Measurements from ENCODE around the gene TSPAN3.
A peak's percentile ranks its signal among the peaks of the same experiment; 100 is the strongest.

The TSPAN3 gene

GRCh38 chr15:77037388-77038209 is 33.3 kb downstream of the TSPAN3 start:
- FAIRE-seq (no peak), DNase-seq (ENCODE audit: insufficient read length) (peak; percentile 17)
- no peak for TF ChIP-seq POLR2A (IDR thresholded peaks at IDR 0.05; ENCODE audit: low read depth, low read length)
- no peak for TF ChIP-seq POLR2AphosphoS5 (IDR thresholded peaks at IDR 0.05; ENCODE audit: low read depth, low read length)
- TF ChIP-seq TAF1 (IDR thresholded peaks at IDR 0.05; ENCODE audit: borderline replicate concordance, low read depth, low read length), result no peak

DNA sequence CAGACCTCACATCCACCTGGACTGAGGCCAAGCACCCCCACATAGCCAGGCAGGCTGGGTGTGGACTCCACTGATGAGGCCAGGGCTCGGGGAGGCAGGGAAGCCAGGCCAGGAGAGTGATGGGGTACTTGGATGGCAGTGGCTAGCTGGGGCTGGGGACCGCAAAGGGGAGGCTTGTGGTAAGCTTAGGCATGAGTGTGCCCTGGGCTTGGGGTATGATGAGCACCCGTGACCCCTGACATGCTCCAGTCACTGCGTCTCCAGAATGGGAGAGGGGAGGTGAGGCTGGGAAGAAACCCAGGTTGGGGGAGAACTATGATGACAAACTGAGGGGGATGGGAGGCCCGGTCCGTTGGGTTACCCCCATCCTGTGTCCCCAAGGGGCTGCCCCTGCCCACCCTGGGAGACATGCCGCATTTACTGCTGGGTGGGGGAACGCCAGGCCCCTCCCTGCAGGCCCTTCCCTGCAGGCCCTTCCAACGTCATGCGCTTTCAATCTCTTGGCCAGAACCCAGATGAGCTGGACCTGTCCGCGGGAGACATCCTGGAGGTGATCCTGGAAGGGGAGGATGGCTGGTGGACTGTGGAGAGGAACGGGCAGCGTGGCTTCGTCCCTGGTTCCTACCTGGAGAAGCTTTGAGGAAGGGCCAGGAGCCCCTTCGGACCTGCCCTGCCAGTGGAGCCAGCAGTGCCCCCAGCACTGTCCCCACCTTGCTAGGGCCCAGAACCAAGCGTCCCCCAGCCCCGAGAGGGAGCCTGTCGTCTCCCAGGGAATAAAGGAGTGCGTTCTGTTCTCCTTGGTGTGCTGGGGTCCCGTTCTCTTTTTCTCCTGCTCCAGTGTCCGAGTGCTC is 34.1 kb downstream of the TSPAN3 start:
- peak; percentile 13 for DNase-seq (ENCODE audit: insufficient read length)
- no peak for TF ChIP-seq TAF1 (IDR thresholded peaks at IDR 0.05; ENCODE audit: borderline replicate concordance, low read depth, low read length)
- no peak for TF ChIP-seq POLR2A (IDR thresholded peaks at IDR 0.05; ENCODE audit: low read depth, low read length)
- 0 out of 2 replicates have a peak, but pooled peaks have one; percentile 4 for TF ChIP-seq POLR2AphosphoS5 (IDR thresholded peaks at IDR 0.05; ENCODE audit: low read depth, low read length)
- FAIRE-seq, result no peak

- FAIRE-seq, result no peak
- peak; percentile 6 for DNase-seq (ENCODE audit: insufficient read length)
These were observed 34.9 kb downstream of the TSPAN3 start for GRCh38 chr15:77035999-77036471.

DNA sequence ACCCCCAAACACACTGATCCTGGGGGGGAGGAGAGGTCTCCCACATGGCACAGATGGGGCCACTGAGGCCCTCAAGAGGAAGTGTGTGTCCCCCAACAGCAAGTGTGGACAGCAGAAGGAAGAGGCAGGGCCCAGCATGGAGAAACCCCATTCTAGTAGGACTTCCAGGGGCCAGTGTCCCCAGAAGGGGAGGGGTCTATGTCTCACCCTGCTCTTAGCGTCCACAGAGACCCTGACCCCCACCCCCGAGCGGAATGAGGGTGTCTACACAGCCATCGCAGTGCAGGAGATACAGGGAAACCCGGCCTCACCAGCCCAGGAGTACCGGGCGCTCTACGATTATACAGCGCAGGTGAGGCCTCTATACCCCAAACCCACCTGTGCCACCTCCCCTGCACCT is 35.3 kb downstream of the TSPAN3 start:
- TF ChIP-seq POLR2AphosphoS5 (IDR thresholded peaks at IDR 0.05; ENCODE audit: low read depth, low read length), result no peak
- no peak for TF ChIP-seq POLR2A (IDR thresholded peaks at IDR 0.05; ENCODE audit: low read depth, low read length)
- no peak for TF ChIP-seq TAF1 (IDR thresholded peaks at IDR 0.05; ENCODE audit: borderline replicate concordance, low read depth, low read length)
- no peak for FAIRE-seq
- DNase-seq (ENCODE audit: insufficient read length), result no peak

More at GRCh38 chr15:77035999-77036471, 34.9 kb downstream of the TSPAN3 start:
- 0 out of 2 replicates have a peak, but pooled peaks have one; percentile 3 for TF ChIP-seq POLR2AphosphoS5 (IDR thresholded peaks at IDR 0.05; ENCODE audit: low read depth, low read length)
- no peak for TF ChIP-seq TAF1 (IDR thresholded peaks at IDR 0.05; ENCODE audit: borderline replicate concordance, low read depth, low read length)

- DNase-seq (ENCODE audit: insufficient read length), result peak; percentile 52
- no peak for FAIRE-seq
- no peak for TF ChIP-seq TAF1 (IDR thresholded peaks at IDR 0.05; ENCODE audit: borderline replicate concordance, low read depth, low read length)
- TF ChIP-seq POLR2A (IDR thresholded peaks at IDR 0.05; ENCODE audit: low read depth, low read length), result no peak
- no peak for TF ChIP-seq POLR2AphosphoS5 (IDR thresholded peaks at IDR 0.05; ENCODE audit: low read depth, low read length)
These were observed 36.0 kb downstream of the TSPAN3 start for GRCh38 chr15:77034695-77035489.

- TF ChIP-seq POLR2A (IDR thresholded peaks at IDR 0.05; ENCODE audit: low read depth, low read length) (no peak), TAF1 (IDR thresholded peaks at IDR 0.05; ENCODE audit: borderline replicate concordance, low read depth, low read length) (no peak)
- FAIRE-seq, result no peak
- DNase-seq (ENCODE audit: insufficient read length), result no peak
These were observed 36.9 kb downstream of the TSPAN3 start for GRCh38 chr15:77033729-77034671.

DNA sequence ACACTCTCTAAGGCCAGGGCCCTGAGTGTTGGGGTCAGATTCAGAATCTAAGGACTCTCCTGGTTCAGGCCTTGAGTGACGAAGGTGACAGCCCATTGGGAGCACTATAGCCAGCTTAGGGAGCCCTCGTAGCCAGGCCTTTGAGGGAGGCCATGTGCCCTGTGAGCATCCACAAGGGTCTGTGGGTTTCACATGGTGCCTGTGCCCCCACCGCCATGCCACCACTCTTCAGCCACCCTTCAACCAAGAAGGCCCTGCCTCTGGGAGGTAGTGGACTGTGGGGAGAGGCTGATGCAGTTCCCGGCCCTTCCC is 37.5 kb downstream of the TSPAN3 start:
- DNase-seq (ENCODE audit: insufficient read length) (no peak), FAIRE-seq (no peak)
- TF ChIP-seq TAF1 (IDR thresholded peaks at IDR 0.05; ENCODE audit: borderline replicate concordance, low read depth, low read length) (no peak), POLR2AphosphoS5 (IDR thresholded peaks at IDR 0.05; ENCODE audit: low read depth, low read length) (no peak), POLR2A (IDR thresholded peaks at IDR 0.05; ENCODE audit: low read depth, low read length) (no peak)

- TF ChIP-seq TAF1 (IDR thresholded peaks at IDR 0.05; ENCODE audit: borderline replicate concordance, low read depth, low read length), result no peak
- no peak for TF ChIP-seq POLR2AphosphoS5 (IDR thresholded peaks at IDR 0.05; ENCODE audit: low read depth, low read length)
- TF ChIP-seq POLR2A (IDR thresholded peaks at IDR 0.05; ENCODE audit: low read depth, low read length), result no peak
- no peak for DNase-seq (ENCODE audit: insufficient read length)
- no peak for FAIRE-seq
These were observed 38.1 kb downstream of the TSPAN3 start for GRCh38 chr15:77032647-77033416.

- DNase-seq (ENCODE audit: insufficient read length) (no peak), FAIRE-seq (no peak)
- TF ChIP-seq POLR2AphosphoS5 (IDR thresholded peaks at IDR 0.05; ENCODE audit: low read depth, low read length) (no peak), POLR2A (IDR thresholded peaks at IDR 0.05; ENCODE audit: low read depth, low read length) (no peak), TAF1 (IDR thresholded peaks at IDR 0.05; ENCODE audit: borderline replicate concordance, low read depth, low read length) (no peak)
These were observed 38.8 kb downstream of the TSPAN3 start for GRCh38 chr15:77032052-77032646.

All from GM12892 (cell line).